Putamen (tissue), 1 donor: ENCODE data around the gene SPATA20.

ENCODE experiments used
- DNase-seq: peaks from one replicate; pipeline ENCODE4 v3.0.0-alpha.2; 2016; ENCODE audit warnings: low spot score

The SPATA20 gene

DNA sequence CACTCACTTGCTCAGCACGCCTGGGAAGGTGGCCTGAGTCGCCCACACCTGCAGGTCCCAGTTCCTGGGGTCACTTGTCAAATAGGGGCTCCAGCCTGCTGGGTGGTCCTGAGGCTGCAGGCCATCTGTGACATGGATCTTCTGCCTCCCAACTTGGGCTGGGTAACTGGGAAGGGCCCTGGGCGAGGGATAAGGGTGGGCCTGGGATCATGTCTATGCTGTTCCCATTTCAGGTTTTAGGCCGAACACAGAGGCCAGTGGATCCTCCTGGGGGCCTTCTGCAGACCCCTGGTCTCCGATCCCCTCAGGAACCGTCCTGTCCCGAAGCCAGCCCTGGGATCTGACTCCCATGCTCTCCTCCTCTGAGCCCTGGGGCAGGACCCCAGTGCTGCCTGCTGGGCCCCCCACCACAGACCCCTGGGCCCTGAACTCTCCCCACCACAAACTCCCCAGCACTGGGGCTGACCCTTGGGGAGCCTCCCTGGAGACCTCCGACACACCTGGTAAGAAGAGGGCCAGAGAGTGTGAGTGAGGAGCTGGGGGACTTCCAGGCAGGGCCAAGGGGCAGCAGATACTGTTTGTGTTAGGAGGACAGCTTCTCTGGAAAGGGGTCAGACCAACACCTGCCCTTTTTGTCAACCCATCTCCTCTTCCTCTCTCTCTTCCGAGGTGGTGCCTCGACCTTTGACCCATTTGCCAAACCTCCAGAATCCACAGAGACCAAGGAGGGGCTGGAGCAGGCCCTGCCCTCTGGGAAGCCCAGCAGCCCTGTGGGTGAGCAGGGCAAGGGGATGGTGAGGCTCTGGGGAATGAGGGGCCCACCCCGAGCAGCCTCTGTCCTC is 6.2 kb upstream of the SPATA20 start:
- no peak for DNase-seq

GRCh38 chr17:50541402-50541715 is 5.6 kb upstream of the SPATA20 start:
- DNase-seq: no peak

GRCh38 chr17:50541716-50542688 is 5.0 kb upstream of the SPATA20 start:
- DNase-seq: peak; percentile 84

DNA sequence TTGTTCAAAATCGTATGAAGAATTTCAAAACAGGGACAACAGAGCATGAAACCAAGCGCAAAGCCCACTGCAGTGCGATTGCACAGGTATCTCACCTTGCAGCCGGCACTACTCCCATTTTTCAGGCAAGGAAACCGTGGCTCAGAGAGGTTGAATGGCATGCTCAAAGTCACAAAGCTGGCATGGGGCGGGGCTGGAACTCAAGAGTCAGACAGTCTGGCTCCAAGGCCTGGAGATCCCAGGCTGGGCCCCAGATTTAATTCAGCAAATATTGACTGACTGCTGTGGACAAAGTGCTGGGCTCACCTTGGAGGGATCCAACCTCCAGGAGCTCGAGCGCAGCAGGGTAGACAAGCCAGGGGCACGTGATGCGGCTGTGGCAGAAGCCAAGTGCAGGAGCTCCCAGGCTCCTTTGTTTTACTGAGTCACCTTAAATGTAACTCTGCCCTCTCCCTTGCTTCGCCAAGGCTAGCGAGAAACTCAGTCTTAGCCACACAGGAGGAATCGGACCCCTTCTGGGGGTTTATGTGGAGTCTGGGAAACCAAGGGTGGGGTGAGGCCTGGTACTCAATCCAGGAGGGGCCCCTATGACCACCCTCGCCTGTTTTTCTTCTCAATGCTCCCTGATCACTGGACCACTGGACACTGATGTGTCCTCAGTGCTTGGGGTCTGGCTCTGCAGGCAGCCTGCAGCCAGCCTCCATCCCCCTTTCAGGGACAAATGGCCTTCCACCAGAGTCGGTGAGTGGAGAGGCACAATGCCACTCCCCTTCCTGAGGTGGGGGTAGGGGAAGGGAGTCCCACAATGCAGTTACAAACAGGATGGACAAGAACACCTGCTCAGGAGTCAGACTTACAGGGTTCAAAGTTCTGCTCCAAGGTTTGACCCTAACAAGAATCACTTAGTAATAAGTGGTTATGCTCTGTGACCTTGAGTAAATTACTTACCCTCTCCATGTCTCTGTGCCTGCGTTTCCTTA is 3.9 kb upstream of the SPATA20 start:
- DNase-seq: no peak

DNA sequence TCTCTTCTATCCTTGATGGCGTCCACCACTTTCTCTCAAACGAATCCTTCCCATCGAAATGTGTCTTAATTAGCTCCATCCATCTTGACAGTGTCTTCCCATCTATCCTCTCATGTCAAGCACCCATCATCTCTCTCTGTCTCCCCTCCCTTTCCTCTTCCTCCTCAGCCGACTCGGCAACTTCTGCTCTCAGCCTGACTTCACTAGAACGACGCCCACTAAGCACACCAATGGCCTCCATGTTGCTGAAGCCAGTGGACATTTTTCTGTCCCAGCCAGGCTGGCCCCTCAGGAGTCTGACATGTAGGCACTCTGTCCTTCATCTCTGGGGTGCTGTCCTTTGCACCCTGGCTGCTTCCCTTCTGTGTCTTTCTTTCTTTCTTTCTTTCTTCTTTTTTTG is 2.5 kb upstream of the SPATA20 start:
- no peak for DNase-seq

GRCh38 chr17:50545311-50545710 is 1.7 kb upstream of the SPATA20 start:
- no peak for DNase-seq

DNA sequence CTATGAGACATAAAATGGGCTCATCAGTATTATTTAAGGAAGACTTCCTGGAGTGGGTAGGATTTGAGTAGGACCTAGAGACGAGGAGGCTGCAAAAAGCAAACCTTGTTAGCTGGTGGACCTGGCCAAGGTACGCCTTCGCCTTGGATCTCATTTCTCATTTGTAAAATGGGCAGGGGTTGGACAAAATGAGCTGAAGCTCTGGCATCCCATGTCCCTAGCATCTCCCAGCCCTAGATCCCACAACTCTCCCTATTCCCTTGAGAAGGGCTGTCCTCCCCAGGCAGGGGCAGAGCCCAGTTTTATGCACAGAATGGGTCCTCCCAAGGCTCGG is 306 bp upstream of the SPATA20 start:
- no peak for DNase-seq

DNA sequence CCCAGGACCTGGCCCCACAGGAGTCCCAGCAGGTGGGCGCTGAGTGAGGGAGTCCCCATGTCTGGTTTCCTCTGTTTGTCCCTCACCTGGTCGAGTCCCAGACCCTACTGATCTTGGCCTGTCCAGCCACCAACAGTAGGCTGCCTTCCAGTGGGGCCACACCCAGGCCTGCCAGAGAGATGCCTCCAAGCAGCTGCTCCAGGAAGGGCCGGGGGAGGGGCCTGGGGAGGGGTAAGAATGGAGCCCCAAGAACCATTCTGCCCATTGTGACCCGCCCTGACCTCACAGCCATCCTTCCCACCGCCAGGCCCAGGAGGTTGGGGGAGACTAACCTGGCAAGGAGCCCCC is 736 bp downstream of the SPATA20 start:
- DNase-seq: no peak

GRCh38 chr17:50548831-50549230 is 1.9 kb downstream of the SPATA20 start:
- DNase-seq: no peak

DNA sequence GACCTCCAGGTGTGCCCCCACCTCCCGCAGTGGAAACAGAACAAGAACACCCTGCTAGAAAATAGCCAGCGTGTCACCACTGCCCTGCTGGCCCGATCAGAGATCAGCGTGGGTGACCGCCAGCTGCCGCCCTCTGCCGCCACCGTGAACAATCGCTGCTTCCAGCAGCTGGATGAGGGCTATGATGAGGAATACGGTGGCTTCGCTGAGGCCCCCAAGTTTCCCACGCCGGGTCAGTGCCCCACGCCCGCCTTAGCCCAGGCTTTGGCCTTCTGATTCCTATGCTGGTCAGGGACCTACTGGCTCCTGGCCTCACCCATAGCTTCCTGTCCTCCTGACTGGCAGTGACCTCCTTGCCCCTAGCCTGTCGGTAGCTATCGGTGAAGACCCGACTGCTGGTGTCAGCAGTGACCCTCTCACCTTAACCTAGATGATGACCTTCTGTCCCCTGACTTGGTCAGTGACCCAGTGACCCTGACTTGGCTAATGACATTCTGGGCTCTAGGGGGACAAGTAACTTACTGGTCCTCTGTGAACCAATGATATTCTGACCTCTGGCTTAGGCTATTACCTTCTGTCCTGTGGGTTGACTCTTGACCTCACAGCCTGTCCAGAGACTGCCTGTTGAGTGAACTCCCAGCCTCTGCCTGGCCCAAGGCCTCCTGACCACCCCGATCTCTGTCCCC is 2.4 kb downstream of the SPATA20 start:
- DNase-seq: no peak

- no peak for DNase-seq
Observed at GRCh38 chr17:50549969-50550368, 3.0 kb downstream of the SPATA20 start.

GRCh38 chr17:50550661-50551432 is 3.9 kb downstream of the SPATA20 start:
- peak; percentile 75 for DNase-seq

- DNase-seq: no peak
Observed at GRCh38 chr17:50551433-50551815, 4.5 kb downstream of the SPATA20 start.

DNA sequence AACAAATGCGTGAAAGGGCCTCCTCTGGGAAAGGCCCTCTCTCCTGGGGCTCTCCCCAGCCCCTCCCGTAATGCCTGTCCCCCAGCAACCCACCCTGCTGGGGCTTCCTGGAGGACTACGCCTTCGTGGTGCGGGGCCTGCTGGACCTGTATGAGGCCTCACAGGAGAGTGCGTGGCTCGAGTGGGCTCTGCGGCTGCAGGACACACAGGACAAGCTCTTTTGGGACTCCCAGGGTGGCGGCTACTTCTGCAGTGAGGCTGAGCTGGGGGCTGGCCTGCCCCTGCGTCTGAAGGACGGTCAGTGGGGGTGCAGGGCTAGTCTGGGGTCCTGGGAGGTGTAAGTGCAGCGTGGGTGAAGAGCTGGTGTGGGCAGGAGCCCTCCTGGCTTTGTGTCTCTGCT is 4.9 kb downstream of the SPATA20 start:
- DNase-seq: no peak

- no peak for DNase-seq
Observed at GRCh38 chr17:50554201-50554600, 7.2 kb downstream of the SPATA20 start.

- DNase-seq: no peak
Observed at GRCh38 chr17:50556803-50557202, 9.8 kb downstream of the SPATA20 start.

DNA sequence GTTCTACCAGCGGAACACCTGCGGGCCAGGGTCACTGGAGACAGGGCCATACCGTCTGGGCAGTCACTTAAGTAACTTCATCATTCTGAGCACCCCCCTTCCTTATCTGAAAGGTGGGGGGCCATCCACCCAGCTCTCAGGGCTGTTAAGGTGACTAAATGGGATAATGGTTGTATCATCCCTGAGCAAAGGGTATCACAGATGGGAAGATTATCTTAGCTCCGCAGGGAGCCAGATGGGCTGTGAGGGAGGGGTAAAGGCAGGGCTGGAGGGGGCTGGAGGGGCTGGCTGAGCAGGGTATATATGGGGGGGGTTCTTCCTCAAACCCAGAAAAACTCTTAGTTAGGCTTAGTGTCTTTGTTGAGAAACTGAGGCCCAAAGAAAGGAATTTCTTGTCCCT is 10.7 kb downstream of the SPATA20 start:
- DNase-seq: no peak

DNA sequence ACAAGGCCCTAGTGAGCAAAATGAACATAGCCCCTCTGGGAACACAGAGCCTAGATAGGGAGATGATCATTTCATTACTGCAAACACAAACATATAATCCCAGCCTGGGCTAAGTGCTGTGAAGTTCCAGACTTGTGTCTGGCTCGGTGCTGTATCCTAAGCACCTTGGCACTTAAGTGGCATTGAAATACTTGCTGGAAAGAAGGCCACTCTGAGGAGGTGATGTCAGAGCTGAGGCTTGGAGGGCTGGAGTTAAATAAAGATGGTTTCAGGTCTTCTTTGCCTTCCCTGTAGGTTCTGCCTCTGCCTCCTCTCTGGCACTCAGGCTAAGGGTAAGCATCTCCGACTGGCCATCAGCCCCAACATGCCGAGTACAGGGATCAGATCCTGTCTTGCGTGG is 11.1 kb downstream of the SPATA20 start:
- no peak for DNase-seq

DNA sequence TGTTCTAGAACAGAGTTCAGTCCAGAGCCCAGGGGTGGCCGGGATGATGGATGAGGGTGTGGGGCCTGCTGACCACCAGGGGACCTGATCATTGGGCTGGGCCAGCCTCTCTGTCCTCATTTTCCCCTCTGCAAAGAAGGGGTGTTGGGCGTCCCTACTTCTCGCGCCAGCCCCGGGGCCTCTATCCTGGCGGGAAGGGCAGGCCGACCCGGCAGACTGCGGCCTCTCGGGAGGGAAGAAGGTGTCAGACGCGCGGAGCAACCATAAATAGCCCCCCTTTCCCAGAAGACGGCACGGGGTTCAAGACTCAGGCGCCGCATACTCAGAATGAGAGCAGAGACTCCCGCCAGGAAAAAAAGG is 11.6 kb downstream of the SPATA20 start:
- no peak for DNase-seq

DNA sequence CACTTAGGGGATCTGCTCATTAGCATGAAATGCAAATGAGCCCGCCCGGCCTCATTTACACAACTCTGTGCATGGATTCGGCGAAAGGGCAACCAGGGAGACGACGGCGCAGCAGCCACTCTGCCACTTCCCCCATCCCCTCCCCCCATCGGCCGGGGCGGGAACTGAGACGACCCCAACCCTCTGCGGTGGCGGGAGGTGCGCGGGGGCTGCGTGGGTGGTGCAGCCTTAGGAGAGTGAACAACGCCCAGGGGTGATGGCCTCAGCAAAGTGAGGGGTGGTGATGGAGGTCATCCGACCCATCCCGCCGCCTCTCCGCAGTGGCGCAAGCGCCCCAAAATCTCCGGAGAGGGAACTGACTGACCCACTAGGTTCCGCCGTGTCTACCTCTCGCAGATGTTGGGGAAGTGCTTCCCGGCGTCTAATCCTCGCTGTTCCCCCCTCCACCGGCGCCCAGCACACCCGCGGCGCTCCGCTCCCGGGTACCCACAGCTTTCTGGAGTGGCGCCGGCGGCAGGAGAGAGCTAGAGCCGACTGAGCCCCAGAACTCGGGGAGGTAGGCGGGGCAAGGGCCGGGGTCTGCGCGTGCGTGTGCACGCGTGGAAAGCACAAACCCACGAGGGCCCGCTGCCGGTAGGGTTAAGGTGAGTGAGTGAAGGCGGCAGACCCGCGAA is 12.1 kb downstream of the SPATA20 start:
- DNase-seq: no peak
